ENCODE data around the gene ADAMTSL2.

- TF ChIP-seq GATA3 (IDR thresholded peaks at IDR 0.05; ENCODE audit: low read depth, low read length): no peak
- no peak for TF ChIP-seq GATA2 (IDR thresholded peaks at IDR 0.05; ENCODE audit: low read depth, low read length)
Observed at GRCh38 chr9:133551446-133551845, 16.9 kb downstream of the ADAMTSL2 start.

Data from SH-SY5Y (cell line).